G401.6 (cell line): ENCODE results near the gene SERTAD4.
"Not testable (repeated sequence)": the region's sequence is repeated elsewhere in the genome, so short reads cannot be mapped to it uniquely, and the experiment has no call there.

Experiments
- FAIRE-seq: peaks from 2 replicates; lab custom pipeline; 2012; peaks lifted over from hg19 to GRCh38; lab: Jason Lieb, UNC

Gene SERTAD4

GRCh38 chr1:210260096-210260495 lies 27.5 kb downstream of the SERTAD4 start:
- no peak for FAIRE-seq

DNA sequence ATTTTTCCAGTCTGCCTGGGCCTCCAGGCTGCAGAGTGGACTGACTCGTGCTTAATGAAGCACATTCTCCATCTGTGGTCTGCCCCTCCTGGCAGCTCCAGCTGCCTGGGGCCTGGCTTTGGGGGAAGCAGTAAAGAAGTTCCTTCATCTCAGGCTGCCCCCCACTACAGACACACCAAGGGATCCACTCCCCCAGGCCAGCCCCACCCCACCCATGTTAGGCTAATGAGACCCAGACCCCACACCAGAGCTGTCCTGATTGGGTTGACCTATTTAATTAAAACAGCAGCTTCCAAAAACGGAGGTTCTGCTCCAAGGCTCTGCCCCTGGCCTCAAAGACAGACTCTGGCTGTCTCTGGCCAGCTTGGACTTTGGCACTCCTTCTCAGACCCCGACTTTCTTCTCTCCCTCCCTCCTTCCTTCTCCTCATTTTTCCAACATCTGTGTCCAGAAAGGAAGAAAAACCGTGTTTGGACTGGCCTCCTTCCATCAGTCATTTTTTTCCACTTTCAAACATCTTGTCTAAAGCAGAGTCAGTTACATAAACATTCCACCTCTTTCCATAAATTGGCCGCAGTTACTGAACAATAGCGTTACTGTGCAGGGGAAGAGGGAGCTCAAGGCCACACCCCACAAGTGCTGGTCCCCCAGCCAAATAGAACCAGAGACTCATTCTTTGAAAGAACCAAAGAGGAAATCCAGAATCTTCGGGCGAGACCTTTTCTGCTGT lies 29.7 kb downstream of the SERTAD4 start:
- FAIRE-seq, result no peak

DNA sequence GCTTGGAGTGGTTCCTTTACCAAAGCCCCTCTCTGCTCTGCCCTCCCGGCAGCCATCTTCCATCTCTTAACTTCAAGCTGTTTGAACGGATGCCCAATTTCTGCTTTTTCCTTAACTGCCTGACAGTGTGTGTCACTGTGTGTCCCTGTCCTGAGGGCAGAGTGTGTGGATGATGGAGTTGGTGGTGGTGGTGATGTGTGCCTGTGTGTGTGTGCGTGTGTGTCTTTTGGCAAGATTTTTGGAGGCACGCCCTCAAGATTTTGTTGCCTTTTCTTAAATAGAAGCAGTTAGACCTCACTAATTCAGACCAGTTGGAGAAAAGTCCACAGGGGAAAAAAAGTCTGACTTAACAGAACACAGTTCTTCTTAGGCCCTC lies 30.3 kb downstream of the SERTAD4 start:
- FAIRE-seq, result no peak

DNA sequence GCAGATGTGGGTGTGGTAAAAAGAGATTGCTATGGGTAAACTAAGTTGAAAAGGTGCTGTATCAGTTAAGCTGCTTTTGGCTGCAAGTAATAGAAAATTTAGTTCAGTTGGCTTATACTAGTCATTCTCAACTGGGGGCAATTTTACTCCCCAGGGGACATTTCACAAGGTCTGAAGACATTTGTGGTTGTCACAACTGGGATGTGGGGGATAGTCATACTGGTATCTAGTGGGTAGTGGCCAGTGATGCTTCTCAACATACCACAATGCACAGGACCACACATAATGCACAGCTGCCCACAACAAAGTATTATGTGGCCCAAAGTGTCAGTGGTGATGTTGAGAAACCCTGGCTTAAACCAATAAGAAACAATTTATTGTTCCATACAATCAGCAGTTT lies 31.4 kb downstream of the SERTAD4 start:
- no peak for FAIRE-seq

- peak; percentile 92 for FAIRE-seq
Observed at GRCh38 chr1:210264496-210265380, 32.1 kb downstream of the SERTAD4 start.

DNA sequence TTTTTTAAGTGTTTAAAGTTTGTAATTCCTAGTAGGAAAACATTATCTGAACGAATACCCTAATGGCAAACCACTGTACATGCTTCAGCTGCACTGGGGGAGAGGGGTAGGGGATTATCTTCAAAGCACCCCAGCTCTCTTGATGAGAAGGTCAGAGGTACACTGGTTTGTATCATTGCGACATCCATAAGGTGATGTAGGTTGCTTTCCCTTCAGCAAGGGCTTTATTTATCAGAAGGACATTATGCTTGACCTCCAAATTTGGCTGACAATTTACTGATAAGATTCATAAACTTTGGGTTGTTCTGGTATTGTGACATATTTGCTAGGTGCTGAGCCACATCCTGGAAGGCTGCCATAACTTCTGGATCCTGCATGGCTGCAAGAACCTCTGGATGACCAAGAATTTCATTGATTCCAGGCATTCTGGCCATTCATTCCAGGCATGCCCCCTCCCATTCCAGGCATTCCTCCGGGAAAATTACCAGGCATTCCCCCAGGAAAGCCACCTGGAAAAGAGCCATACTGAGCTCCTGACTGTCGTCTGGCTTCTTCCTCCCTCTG lies 32.9 kb downstream of the SERTAD4 start:
- not testable (repeated sequence) for FAIRE-seq

DNA sequence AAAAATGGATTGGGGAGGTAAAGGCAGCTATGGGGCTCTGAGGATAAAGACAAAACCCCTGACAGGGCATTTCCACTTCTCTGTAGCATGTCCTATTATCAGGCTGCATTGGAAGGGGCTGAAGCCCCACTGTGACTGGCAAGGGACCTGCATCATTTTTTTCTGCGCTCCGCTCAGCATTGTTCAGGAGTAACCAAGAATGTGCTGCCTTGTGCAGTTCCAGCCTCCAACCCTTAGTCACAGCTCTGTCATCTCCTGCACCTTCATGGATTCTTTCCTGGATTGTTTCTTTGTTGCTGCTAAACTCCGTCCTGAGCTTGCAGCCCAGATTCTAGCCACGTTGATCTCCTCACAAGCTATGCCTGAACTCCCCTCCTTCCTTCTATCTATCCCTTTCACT lies 37.4 kb downstream of the SERTAD4 start:
- no peak for FAIRE-seq

- FAIRE-seq, result no peak
Observed at GRCh38 chr1:210272666-210273065, 40.1 kb downstream of the SERTAD4 start.

GRCh38 chr1:210280221-210280620 lies 47.6 kb downstream of the SERTAD4 start:
- FAIRE-seq, result no peak

DNA sequence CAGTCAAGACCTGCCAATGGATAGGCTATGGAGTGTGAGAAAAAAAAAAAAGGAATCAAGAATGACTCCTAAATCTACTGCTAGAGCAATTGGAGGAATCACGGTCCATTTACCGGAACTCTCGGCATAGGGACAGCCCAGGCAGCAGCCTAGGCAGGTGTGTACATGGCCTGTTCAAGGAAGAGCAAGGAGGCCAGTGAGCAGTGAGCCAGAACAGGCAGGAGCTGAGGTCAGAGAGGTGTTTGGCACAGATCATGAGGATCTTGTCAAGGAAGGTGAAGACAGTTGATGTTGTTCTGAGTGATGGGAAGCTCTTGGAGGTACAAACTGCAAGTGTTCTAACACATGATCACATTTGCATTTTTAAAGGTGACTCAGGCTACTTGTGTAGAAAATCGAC lies 55.5 kb downstream of the SERTAD4 start:
- FAIRE-seq, result no peak

DNA sequence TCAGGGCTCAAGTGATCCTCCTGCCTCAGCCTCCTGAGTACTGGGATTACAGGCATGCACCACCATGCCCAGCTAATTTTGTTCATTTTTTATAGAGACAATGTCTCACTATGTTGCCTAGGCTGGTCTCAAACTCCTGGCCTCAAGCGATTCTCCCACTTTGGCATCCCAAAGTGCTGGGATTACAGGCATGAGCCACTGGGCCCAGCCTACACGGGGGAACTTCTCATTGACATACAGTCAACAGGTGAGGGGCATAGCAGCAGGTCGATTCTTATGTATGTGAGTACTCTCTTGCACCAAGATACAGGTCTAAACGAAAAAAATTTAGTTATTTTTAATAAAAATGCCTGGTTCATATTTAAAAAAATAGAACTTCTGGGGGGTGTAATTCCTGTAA lies 56.7 kb downstream of the SERTAD4 start:
- no peak for FAIRE-seq

GRCh38 chr1:210291081-210291764 lies 58.6 kb downstream of the SERTAD4 start:
- FAIRE-seq, result no peak

GRCh38 chr1:210291786-210292230 lies 59.2 kb downstream of the SERTAD4 start:
- peak; percentile 95 for FAIRE-seq

- peak; percentile 54 for FAIRE-seq
Observed at GRCh38 chr1:210292231-210292871, 59.8 kb downstream of the SERTAD4 start.

DNA sequence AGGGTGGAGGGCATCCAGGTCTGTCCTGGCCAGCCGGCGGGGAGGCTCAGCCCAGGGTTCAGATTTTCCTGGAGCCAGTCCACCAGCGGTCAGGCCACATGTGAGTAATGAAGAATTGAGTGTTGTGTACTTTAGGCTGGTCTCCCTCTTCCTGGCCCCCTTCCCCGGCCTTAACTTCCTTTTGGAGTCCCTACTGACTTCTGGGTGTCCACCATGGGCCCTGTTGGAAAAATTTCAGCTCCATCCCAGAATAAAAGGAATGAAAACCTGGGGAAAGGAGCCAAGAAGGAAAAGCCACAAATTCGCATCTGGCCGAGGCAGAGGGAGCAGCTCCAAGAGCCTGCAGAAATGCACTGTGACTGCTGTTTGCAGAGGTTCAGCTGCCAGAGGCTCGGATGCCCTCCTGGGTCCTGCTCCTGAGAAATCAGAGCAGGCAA lies 60.6 kb downstream of the SERTAD4 start:
- no peak for FAIRE-seq

GRCh38 chr1:210294999-210295745 lies 62.6 kb downstream of the SERTAD4 start:
- peak; percentile 95 for FAIRE-seq
